Neural cell (in vitro differentiated cells): ENCODE measurements around the gene MPV17L.

ENCODE experiments used
- CTCF ChIP-seq: fragments of 450-650 bp; IDR thresholded peaks from 2 replicates; pipeline ENCODE4 v1.5.1; 2014; ENCODE audit warnings: antibody characterized with exemption, mild to moderate bottlenecking, moderate library complexity; ENCODE audit not compliant: poor library complexity, severe bottlenecking
- EP300 ChIP-seq: fragments of 450-650 bp; conservative IDR thresholded peaks from 2 replicates; pipeline ENCODE4 v1.6.1; 2014; ENCODE audit warnings: antibody characterized with exemption, mild to moderate bottlenecking, moderate library complexity; ENCODE audit not compliant: poor library complexity, severe bottlenecking
- EZH2 ChIP-seq: fragments of 200-600, 300-800 bp; shearing (Covaris generic), sonication (generic); IDR thresholded peaks from 2 replicates; pipeline ENCODE4 v1.6.1; 2014; ENCODE audit warnings: antibody characterized with exemption, low read length, borderline replicate concordance, mild to moderate bottlenecking; ENCODE audit not compliant: insufficient read depth, poor library complexity, severe bottlenecking
- MXI1 ChIP-seq: fragments of 450-650 bp; conservative IDR thresholded peaks from 2 replicates; pipeline ENCODE4 v1.6.1; 2014; ENCODE audit warnings: antibody characterized with exemption, mild to moderate bottlenecking; ENCODE audit not compliant: poor library complexity, severe bottlenecking
- REST ChIP-seq: IDR thresholded peaks from 2 replicates; pipeline ENCODE4 v1.6.1; 2012; ENCODE audit warnings: borderline replicate concordance

- peak; percentile 55 for TF ChIP-seq EP300
- TF ChIP-seq REST = peak; percentile 67
- TF ChIP-seq EZH2 = no peak
- TF ChIP-seq CTCF = no peak
- peak; percentile 47 for TF ChIP-seq MXI1
These were observed 39.1 kb downstream of the MPV17L start, which contains the start of gene BMERB1 for GRCh38 chr16:15434425-15435215.
